IMR-90 (cell line): ENCODE measurements around the gene DMAP1. TPM values are rescaled to one million over a fixed set of nuclear protein-coding genes. Genes with fewer than 3 reads are reported as not detected.

Source experiments
- ATAC-seq: fragments of 200-7000 bp; cut with Tn5 transposase; 2 replicates; pipeline ENCODE4 v1.9.1; 2020; ENCODE audit warnings: low read depth, mild to moderate bottlenecking, moderate library complexity
- BruUV-seq: library from RNA; stranded (reverse); fragments of 400-500 nt; replicated peaks from 2 replicates; lab custom pipeline; 2021; lab: Mats Ljungman, UMichigan
- CTCF ChIA-PET: fragments of 300-600 bp; formaldehyde crosslinking; extraction: SDS; loops from one replicate; lab custom pipeline; 2021; ENCODE audit warnings: antibody characterized with exemption; lab: Yijun Ruan, JAX
- POLR2A ChIA-PET: fragments of 300-600 bp; sonication (Branson Sonifier 250); formaldehyde crosslinking; loops from one replicate; lab custom pipeline; 2022; ENCODE audit warnings: antibody characterized with exemption; ENCODE audit not compliant: unreplicated experiment; lab: Charles Lee
- DNase-seq: peaks from one replicate; pipeline ENCODE4 v3.0.0; 2013
- H2AFZ ChIP-seq: replicated peaks from 2 replicates; pipeline ENCODE3; 2013; ENCODE audit warnings: low read length, mild to moderate bottlenecking; ENCODE audit not compliant: poor library complexity
- H2AK5ac ChIP-seq: 2 replicates; pipeline ENCODE4 v1.6.1; 2013; ENCODE audit warnings: low read depth, low read length, inconsistent platforms
- H2AK9ac ChIP-seq: replicated peaks from 2 replicates; pipeline ENCODE3; 2013; ENCODE audit warnings: mild to moderate bottlenecking, low read depth, low read length, moderate library complexity; ENCODE audit not compliant: poor library complexity
- H2BK120ac ChIP-seq: 2 replicates; pipeline ENCODE4 v1.6.1; 2013; ENCODE audit warnings: low read depth, low read length, inconsistent platforms
- H2BK15ac ChIP-seq: 3 replicates; pipeline ENCODE4 v1.6.1; 2013; ENCODE audit warnings: low read depth, low read length, inconsistent platforms
- H2BK20ac ChIP-seq: 2 replicates; pipeline ENCODE4 v1.6.1; 2013; ENCODE audit warnings: low read depth, mild to moderate bottlenecking, inconsistent platforms, low read length, moderate library complexity
- H2BK5ac ChIP-seq: 2 replicates; pipeline ENCODE4 v1.6.1; 2013; ENCODE audit warnings: mild to moderate bottlenecking, low read depth, low read length, inconsistent platforms; ENCODE audit not compliant: poor library complexity, severe bottlenecking
- H3K14ac ChIP-seq: replicated peaks from 2 replicates; pipeline ENCODE4 v1.6.1; 2013; ENCODE audit warnings: low read depth, low read length, inconsistent platforms
- H3K18ac ChIP-seq: 2 replicates; pipeline ENCODE4 v1.6.1; 2013; ENCODE audit warnings: low read depth, low read length, control low read depth
- H3K23ac ChIP-seq: 2 replicates; pipeline ENCODE4 v1.6.1; 2013; ENCODE audit warnings: low read depth, low read length, inconsistent platforms
- H3K27ac ChIP-seq: 2 replicates; pipeline ENCODE4 v1.5.1; 2013; ENCODE audit warnings: mild to moderate bottlenecking, control low read depth, low read length; ENCODE audit not compliant: insufficient read depth
- H3K27me3 ChIP-seq: 2 replicates; pipeline ENCODE4 v1.6.1; 2013; ENCODE audit warnings: low read length; ENCODE audit not compliant: control insufficient read depth, insufficient read depth
- H3K36me3 ChIP-seq: 2 replicates; pipeline ENCODE4 v1.6.1; 2013; ENCODE audit warnings: low read length, mixed read lengths; ENCODE audit not compliant: control insufficient read depth, insufficient read depth
- H3K4ac ChIP-seq: 2 replicates; pipeline ENCODE4 v1.6.1; 2013; ENCODE audit warnings: low read depth, low read length, inconsistent platforms
- H3K4me1 ChIP-seq: 2 replicates; pipeline ENCODE4 v1.6.1; 2013; ENCODE audit warnings: low read length, mixed read lengths; ENCODE audit not compliant: control insufficient read depth, insufficient read depth
- H3K4me2 ChIP-seq: 2 replicates; pipeline ENCODE4 v1.6.1; 2013; ENCODE audit warnings: low read depth, mild to moderate bottlenecking, control low read depth, low read length, moderate library complexity
- H3K4me3 ChIP-seq: 2 replicates; pipeline ENCODE4 v1.5.1; 2013; ENCODE audit warnings: low read depth, mild to moderate bottlenecking, control low read depth, low read length, moderate library complexity; ENCODE audit not compliant: insufficient read depth
- H3K56ac ChIP-seq: 2 replicates; pipeline ENCODE4 v1.6.1; 2013; ENCODE audit warnings: low read length, inconsistent platforms; ENCODE audit not compliant: insufficient read depth; ENCODE audit errors: extremely low read depth
- H3K79me1 ChIP-seq, 2 experiments: 2 replicates each; pipeline ENCODE4 v1.6.1; 2013; ENCODE audit warnings: low read length in 2 of 2, inconsistent platforms in 1 of 2, low read depth in 1 of 2
- H3K9ac ChIP-seq: 2 replicates; pipeline ENCODE4 v1.6.1; 2013; ENCODE audit warnings: low read depth, low read length, control low read depth
- H3K9me1 ChIP-seq: 2 replicates; pipeline ENCODE4 v1.6.1; 2013; ENCODE audit warnings: low read length, inconsistent platforms; ENCODE audit not compliant: insufficient read depth
- H3K9me3 ChIP-seq: 2 replicates; pipeline ENCODE4 v1.6.1; 2013; ENCODE audit warnings: low read length; ENCODE audit not compliant: control insufficient read depth, insufficient read depth
- H4K20me1 ChIP-seq: 2 replicates; pipeline ENCODE4 v1.6.1; 2013; ENCODE audit warnings: low read length, inconsistent platforms; ENCODE audit not compliant: insufficient read depth
- H4K5ac ChIP-seq: 2 replicates; pipeline ENCODE4 v1.6.1; 2013; ENCODE audit warnings: mild to moderate bottlenecking, low read depth, low read length, control low read depth
- H4K8ac ChIP-seq, 2 experiments: 2 replicates each; pipeline ENCODE4 v1.6.1; 2013; ENCODE audit warnings: low read depth in 2 of 2, low read length in 2 of 2, control low read depth in 1 of 2, inconsistent platforms in 1 of 2
- H4K91ac ChIP-seq: 2 replicates; pipeline ENCODE4 v1.6.1; 2013; ENCODE audit warnings: low read depth, low read length, inconsistent platforms; ENCODE audit not compliant: insufficient read depth
- BHLHE40 ChIP-seq: fragments of 150-350 bp; IDR thresholded peaks from 2 replicates; pipeline ENCODE4 v1.6.1; 2016; ENCODE audit warnings: mild to moderate bottlenecking, low read depth, low read length
- CEBPB ChIP-seq: IDR thresholded peaks from 2 replicates; pipeline ENCODE4 v1.6.1; 2012; ENCODE audit warnings: low read depth, low read length, improper control_type of control experiment
- CHD1 ChIP-seq: IDR thresholded peaks from 2 replicates; pipeline ENCODE4 v1.6.1; 2012; ENCODE audit warnings: low read depth, low read length, improper control_type of control experiment
- MAZ ChIP-seq: IDR thresholded peaks from 2 replicates; pipeline ENCODE4 v1.6.1; 2012; ENCODE audit warnings: low read depth, mild to moderate bottlenecking, low read length, improper control_type of control experiment, moderate library complexity, borderline replicate concordance
- NFE2L2 ChIP-seq: fragments of 150-350 bp; IDR thresholded peaks from 2 replicates; pipeline ENCODE4 v1.6.1; 2016; ENCODE audit warnings: low read depth, mild to moderate bottlenecking, low read length
- POLR2A ChIP-seq: IDR thresholded peaks from 2 replicates; pipeline ENCODE4 v1.6.1; 2012; ENCODE audit warnings: mild to moderate bottlenecking, low read depth, low read length
- RAD21 ChIP-seq: IDR thresholded peaks from 2 replicates; pipeline ENCODE4 v1.6.1; 2012; ENCODE audit warnings: low read length, improper control_type of control experiment
- RCOR1 ChIP-seq: IDR thresholded peaks from 2 replicates; pipeline ENCODE4 v1.6.1; 2012; ENCODE audit warnings: mild to moderate bottlenecking, low read length, improper control_type of control experiment; ENCODE audit not compliant: insufficient replicate concordance
- RFX5 ChIP-seq: IDR thresholded peaks from 2 replicates; pipeline ENCODE4 v1.8.0; 2012; ENCODE audit warnings: low read depth, mild to moderate bottlenecking, low read length, moderate library complexity
- WGBS, 2 experiments: methylation state at CpG; one replicate each; pipeline versions ENCODE4 v1.1.5 to v1.1.7; 2013; ENCODE audit warnings: missing lambda C conversion rate in 2 of 2; ENCODE audit not compliant: insufficient read length in 1 of 2; ENCODE audit errors: extremely low coverage in 2 of 2; 5-methylcytosine and 5-hydroxymethylcytosine counted together
- dilution Hi-C: fragments of 300-500 bp; cut with HindIII; formaldehyde crosslinking; loops from one replicate; pipeline ENCODE4 v1.14.3; 2018; ENCODE audit warnings: low sequenced_read_pairs; ENCODE audit not compliant: unreplicated experiment
- in situ Hi-C: fragments of 300-500 bp; cut with MboI; formaldehyde crosslinking; loops from 3 replicates; pipeline ENCODE4 v1.14.3; 2019; ENCODE audit warnings: low sequenced_read_pairs, inconsistent platforms, mixed read lengths
- intact Hi-C: fragments of 100-400 bp; cut with micrococcal nuclease; formaldehyde crosslinking; loops from 2 replicates; pipeline ENCODE4 v1.10.0; 2022
- polyA plus RNA-seq, 3 experiments: library from polyadenylated mRNA; depleted of rRNA; stranded (reverse); fragments of >200 nt; gene quantifications; 2 replicates each; pipeline ENCODE4 v1.2.3, GENCODE V29; 2012; ENCODE audit warnings: low replicate concordance in 1 of 3
- total RNA-seq: library from RNA; depleted of rRNA; stranded (reverse); fragments of >200 nt; gene quantifications from 2 replicates; pipeline ENCODE4 v1.2.3, GENCODE V29; 2012
- TF ChIP-seq, protein P1 (sequence below): conservative IDR thresholded peaks from 2 replicates; pipeline ENCODE4 v1.5.1; 2012; ENCODE audit warnings: mild to moderate bottlenecking, low read depth, low read length, improper control_type of control experiment

Gene DMAP1
- total and polyA plus RNA-seq, 2 of the 4 experiments (the other 2 are of a cell fraction), result 22.2 to 34.3 TPM

GRCh38 chr1:44263568-44264450 is 50.5 kb downstream of the DMAP1 start:
- intact Hi-C loops, result no loop called here

More at GRCh38 chr1:44263568-44264450, 50.5 kb downstream of the DMAP1 start:
- no peak overlapping the region for H2BK20ac ChIP-seq
- H2BK5ac ChIP-seq, result no peak overlapping the region
- CTCF ChIA-PET, result no interaction called here
- H3K56ac ChIP-seq, result no peak overlapping the region
- no peak overlapping the region for H4K5ac ChIP-seq
- H3K27ac ChIP-seq, result no peak overlapping the region
- no peak overlapping the region for H3K4me2 ChIP-seq
- TF ChIP-seq NFE2L2 (no peak), CHD1 (no peak), POLR2A (no peak), BHLHE40 (no peak), RFX5 (no peak), RAD21 (no peak), RCOR1 (no peak), MAZ (no peak), CEBPB (no peak)
- TF ChIP-seq, protein P1, sequence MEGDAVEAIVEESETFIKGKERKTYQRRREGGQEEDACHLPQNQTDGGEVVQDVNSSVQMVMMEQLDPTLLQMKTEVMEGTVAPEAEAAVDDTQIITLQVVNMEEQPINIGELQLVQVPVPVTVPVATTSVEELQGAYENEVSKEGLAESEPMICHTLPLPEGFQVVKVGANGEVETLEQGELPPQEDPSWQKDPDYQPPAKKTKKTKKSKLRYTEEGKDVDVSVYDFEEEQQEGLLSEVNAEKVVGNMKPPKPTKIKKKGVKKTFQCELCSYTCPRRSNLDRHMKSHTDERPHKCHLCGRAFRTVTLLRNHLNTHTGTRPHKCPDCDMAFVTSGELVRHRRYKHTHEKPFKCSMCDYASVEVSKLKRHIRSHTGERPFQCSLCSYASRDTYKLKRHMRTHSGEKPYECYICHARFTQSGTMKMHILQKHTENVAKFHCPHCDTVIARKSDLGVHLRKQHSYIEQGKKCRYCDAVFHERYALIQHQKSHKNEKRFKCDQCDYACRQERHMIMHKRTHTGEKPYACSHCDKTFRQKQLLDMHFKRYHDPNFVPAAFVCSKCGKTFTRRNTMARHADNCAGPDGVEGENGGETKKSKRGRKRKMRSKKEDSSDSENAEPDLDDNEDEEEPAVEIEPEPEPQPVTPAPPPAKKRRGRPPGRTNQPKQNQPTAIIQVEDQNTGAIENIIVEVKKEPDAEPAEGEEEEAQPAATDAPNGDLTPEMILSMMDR, result no peak
- H2BK120ac ChIP-seq, result no peak overlapping the region
- no peak overlapping the region for H3K23ac ChIP-seq
- no peak overlapping the region for H2AFZ ChIP-seq
- dilution Hi-C loops (no loop called here), in situ Hi-C loops (no loop called here)
- POLR2A ChIA-PET, result no interaction called here
- H3K4me3 ChIP-seq, result no peak overlapping the region
- H2AK5ac ChIP-seq, result no peak overlapping the region
- H2AK9ac ChIP-seq, result no peak overlapping the region
- no peak overlapping the region for H3K9ac ChIP-seq
- 0 out of 4 replicates have a peak, but pooled peaks cover 3% of the 10 kb centered on the region in 2 experiments for H3K79me1 ChIP-seq
- H2BK15ac ChIP-seq, result no peak overlapping the region
- peaks cover 9% of the 10 kb centered on the region; the same call in 1 of the 2 replicates for H4K20me1 ChIP-seq
- DNase-seq (no peak), ATAC-seq (no peak)
- H3K18ac ChIP-seq, result no peak overlapping the region
- no peaks in the 10 kb centered on the region for H3K9me3 ChIP-seq
- H4K91ac ChIP-seq, result no peak overlapping the region
- H3K4ac ChIP-seq, result no peak overlapping the region
- peaks cover 5% of the 10 kb centered on the region; the same call in 1 of the 2 replicates for H3K9me1 ChIP-seq
- no peaks in the 10 kb centered on the region for H3K27me3 ChIP-seq
- no peaks in the 10 kb centered on the region for H3K4me1 ChIP-seq
- H3K14ac ChIP-seq, result no peak overlapping the region
- no TSS peak for BruUV-seq
- 92% methylated on average over 4 of the region's 9 CpGs; no CpG with 5 or more reads in 1 of the 2 experiments for WGBS, 2 experiments
- H4K8ac ChIP-seq, result no peak overlapping the region
- H3K36me3 ChIP-seq, result no peaks in the 10 kb centered on the region; the same call in 1 of the 2 replicates
